LNCaP clone FGC (cell line): ENCODE measurements around the gene EMID1.
A peak's percentile ranks its signal among the peaks of the same experiment; 100 is the strongest.

Experiments
- DNase-seq: peaks from one replicate; pipeline ENCODE4 v3.0.0-alpha.2; 2011; ENCODE audit warnings: low read depth
- H3K4me3 ChIP-seq: 2 replicates; pipeline ENCODE4 v1.5.1; 2011; ENCODE audit warnings: mild to moderate bottlenecking, low read depth, low read length, control low read depth
- TF ChIP-seq, protein P1 (sequence below): IDR thresholded peaks from 2 replicates; pipeline ENCODE4 v1.5.1; 2012; ENCODE audit warnings: mild to moderate bottlenecking; ENCODE audit not compliant: control insufficient read depth, insufficient read depth; ENCODE audit errors: extremely low read depth

The EMID1 gene

GRCh38 chr22:29205594-29206371, at the start of gene EMID1:
Gene EMID1 (plus strand): TSS chr22:29205896. CDS start chr22:29206039, 143 bp downstream.
- peak within 1 kb of the TSS; percentile 44 for H3K4me3 ChIP-seq
- TF ChIP-seq, protein P1, sequence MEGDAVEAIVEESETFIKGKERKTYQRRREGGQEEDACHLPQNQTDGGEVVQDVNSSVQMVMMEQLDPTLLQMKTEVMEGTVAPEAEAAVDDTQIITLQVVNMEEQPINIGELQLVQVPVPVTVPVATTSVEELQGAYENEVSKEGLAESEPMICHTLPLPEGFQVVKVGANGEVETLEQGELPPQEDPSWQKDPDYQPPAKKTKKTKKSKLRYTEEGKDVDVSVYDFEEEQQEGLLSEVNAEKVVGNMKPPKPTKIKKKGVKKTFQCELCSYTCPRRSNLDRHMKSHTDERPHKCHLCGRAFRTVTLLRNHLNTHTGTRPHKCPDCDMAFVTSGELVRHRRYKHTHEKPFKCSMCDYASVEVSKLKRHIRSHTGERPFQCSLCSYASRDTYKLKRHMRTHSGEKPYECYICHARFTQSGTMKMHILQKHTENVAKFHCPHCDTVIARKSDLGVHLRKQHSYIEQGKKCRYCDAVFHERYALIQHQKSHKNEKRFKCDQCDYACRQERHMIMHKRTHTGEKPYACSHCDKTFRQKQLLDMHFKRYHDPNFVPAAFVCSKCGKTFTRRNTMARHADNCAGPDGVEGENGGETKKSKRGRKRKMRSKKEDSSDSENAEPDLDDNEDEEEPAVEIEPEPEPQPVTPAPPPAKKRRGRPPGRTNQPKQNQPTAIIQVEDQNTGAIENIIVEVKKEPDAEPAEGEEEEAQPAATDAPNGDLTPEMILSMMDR: peak; percentile 59
- no peak for DNase-seq

DNA sequence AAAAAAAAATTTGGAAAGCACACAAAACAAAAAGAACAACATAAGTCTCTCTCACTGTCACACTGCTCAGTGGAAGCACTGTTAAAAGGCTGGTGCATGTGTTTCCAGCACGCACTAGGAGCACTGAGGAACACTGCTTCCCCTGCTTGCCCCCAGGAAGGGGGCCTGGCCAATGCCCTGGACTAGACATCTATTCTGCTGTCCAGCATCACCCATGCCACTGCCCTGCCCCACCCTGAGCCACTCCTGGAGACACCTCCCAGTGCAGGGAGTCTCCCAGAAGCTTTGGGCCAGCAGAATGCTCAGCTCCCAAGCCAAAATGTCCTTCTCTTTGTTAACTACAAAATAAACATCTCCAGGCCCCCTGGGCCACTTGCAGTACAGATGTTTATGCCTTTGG, 49.7 kb upstream of the EMID1 start:
- H3K4me3 ChIP-seq: no peak overlapping the region
- no peak for DNase-seq
- TF ChIP-seq, protein P1: no peak

- TF ChIP-seq, protein P1: no peak
- no peak overlapping the region for H3K4me3 ChIP-seq
- DNase-seq: no peak
Observed at GRCh38 chr22:29156507-29156906, 49.2 kb upstream of the EMID1 start.

DNA sequence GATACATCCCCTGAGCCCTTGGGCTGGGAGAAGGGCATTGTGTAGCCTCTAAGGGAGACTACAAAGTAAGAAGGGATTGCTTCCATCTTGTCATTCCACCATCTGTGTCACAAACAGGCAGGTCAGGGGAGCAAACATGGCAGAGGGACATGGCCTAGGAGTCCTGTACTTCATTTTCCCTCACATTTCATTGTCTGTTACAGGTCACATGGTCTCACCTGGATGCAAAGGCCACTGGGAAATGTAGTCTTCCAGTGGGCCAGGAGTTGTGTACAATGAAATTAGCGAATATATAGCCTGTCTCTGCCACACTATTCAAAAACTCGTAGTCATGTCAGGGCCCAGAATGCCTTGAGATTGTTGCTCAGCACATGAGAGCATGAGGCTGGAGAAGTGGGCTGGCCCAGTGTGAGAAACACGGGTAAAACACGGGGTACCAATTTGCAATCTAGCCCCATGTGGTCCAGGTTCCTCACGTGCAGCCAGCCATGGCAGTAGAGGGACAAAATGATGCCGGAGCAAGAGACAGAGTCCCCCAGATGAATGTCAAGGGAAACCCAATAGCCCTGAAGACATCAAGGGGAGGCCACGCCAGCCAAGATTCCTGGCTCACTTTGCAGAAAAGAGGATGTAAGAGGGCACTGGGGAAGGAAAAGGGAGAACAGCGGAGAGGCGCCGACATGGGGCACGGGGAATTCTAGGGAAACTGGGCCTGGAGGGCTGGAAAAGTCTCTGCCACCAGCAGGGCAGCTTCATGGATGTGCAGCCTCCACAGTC, 47.7 kb upstream of the EMID1 start:
- H3K4me3 ChIP-seq: no peak overlapping the region
- TF ChIP-seq, protein P1: no peak
- DNase-seq: no peak

DNA sequence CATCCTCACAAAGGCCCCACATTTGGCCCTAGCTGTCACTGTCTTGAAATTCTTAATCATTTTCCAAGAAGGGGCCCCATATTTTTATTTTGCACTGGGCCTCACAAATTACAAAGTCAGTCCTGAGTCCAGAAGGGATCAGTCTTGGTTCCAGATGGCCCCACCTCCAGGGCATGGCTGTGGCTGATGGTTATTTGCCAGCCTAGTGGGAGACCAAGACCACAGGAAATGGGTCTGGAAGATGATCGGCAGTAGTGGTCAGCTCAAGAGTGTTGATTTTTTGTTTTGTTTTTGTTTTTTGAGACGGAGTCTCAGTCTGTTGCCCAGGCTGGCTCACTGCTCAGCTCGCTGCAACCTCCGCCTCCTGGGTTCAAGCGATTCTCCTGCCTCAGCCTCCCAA, 47.1 kb upstream of the EMID1 start:
- no peak overlapping the region for H3K4me3 ChIP-seq
- TF ChIP-seq, protein P1: no peak
- DNase-seq: no peak

DNA sequence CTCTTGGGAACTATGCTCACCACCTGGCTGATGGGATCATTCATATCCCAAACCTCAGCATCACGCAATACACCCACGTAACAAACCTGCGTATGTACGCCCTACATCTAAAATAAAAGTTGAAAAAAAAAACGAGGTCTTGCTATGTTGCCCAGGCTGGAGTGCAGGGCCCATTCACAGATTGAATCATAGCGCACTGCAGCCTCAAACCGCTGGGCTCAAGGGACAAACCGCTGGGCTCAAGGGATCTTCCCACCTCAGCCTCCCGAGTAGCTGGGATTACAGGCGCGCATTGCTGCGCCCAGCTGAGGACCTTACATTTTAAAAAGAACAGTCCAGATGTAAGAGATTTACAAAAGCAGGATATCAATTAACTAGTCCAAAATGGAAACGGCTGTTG, 41.9 kb upstream of the EMID1 start:
- DNase-seq: no peak
- TF ChIP-seq, protein P1: no peak
- H3K4me3 ChIP-seq: no peak overlapping the region
